AG04450 (cell line): ENCODE data around the gene OSTF1. TPM values are rescaled to one million over a fixed set of nuclear protein-coding genes. Genes with fewer than 3 reads are reported as not detected.
A peak's percentile ranks its signal among the peaks of the same experiment; 100 is the strongest.

Experiments used
- CTCF ChIA-PET: fragments of 300-600, 350-600 bp; formaldehyde crosslinking; extraction: SDS; loops from one replicate; lab custom pipeline; 2022; ENCODE audit warnings: antibody characterized with exemption, inconsistent platforms; lab: Charles Lee
- POLR2A ChIA-PET: fragments of 350-600 bp; formaldehyde crosslinking; extraction: SDS; loops from one replicate; lab custom pipeline; 2021; ENCODE audit warnings: antibody characterized with exemption, inconsistent platforms; lab: Yijun Ruan, JAX
- DNase-seq: peaks from one replicate; pipeline ENCODE4 v3.0.0-alpha.2; 2011; ENCODE audit warnings: low read depth, low spot score
- H3K27ac ChIP-seq: one replicate; pipeline ENCODE4 v1.5.1; 2012; ENCODE audit warnings: low read depth, low read length, control low read depth
- H3K27me3 ChIP-seq: one replicate; pipeline ENCODE4 v1.6.0; 2012; ENCODE audit warnings: low read length; ENCODE audit not compliant: control insufficient read depth, insufficient read depth
- H3K4me3 ChIP-seq: 2 replicates; pipeline ENCODE4 v1.5.1; 2011; ENCODE audit warnings: mild to moderate bottlenecking, low read depth, low read length, control low read depth
- H3K9me3 ChIP-seq: 2 replicates; pipeline ENCODE4 v1.5.1; 2012; ENCODE audit warnings: low read length; ENCODE audit not compliant: control insufficient read depth, insufficient read depth
- CTCF ChIP-seq: IDR thresholded peaks from 2 replicates; pipeline ENCODE4 v1.5.1; 2011; ENCODE audit warnings: low read depth, low read length, control low read depth, inconsistent platforms
- polyA plus RNA-seq: library from polyadenylated mRNA; depleted of rRNA; stranded (reverse); fragments of >200 nt; gene quantifications from 2 replicates; pipeline ENCODE4 v1.2.3, GENCODE V29; 2011

The OSTF1 gene
- polyA plus RNA-seq, 1 experiment: 22.7 TPM

GRCh38 chr9:75176037-75176436 lies 87.7 kb downstream of the OSTF1 start:
- DNase-seq: no peak
- Histone ChIP-seq H3K27me3 (no peaks in the 10 kb centered on the region), H3K27ac (no peak overlapping the region), H3K9me3 (no peaks in the 10 kb centered on the region), H3K4me3 (no peak overlapping the region)
- TF ChIP-seq CTCF: no peak
- ChIA-PET POLR2A (no interaction called here), CTCF (interaction anchor here (1.0 to 3.2 kb wide), 2 partner anchors 10 to 19 kb away, joined by 4 to 15 read pairs; no protein-coding TSS in a partner anchor)

GRCh38 chr9:75181750-75182149 lies 93.4 kb downstream of the OSTF1 start:
- Histone ChIP-seq H3K27me3 (no peaks in the 10 kb centered on the region), H3K9me3 (no peaks in the 10 kb centered on the region), H3K27ac (no peak overlapping the region), H3K4me3 (no peak overlapping the region)
- no peak for TF ChIP-seq CTCF
- no peak for DNase-seq
- POLR2A ChIA-PET: no interaction called here
- CTCF ChIA-PET: interaction anchor here (1.0 to 1.6 kb wide), 2 partner anchors 230 to 408 kb away, joined by 3 to 4 read pairs; partner anchors contain the start of gene C9orf40

- no peak for DNase-seq
- no peak for TF ChIP-seq CTCF
- CTCF ChIA-PET: no interaction called here
Observed at GRCh38 chr9:75183306-75183705, 95.0 kb downstream of the OSTF1 start.

GRCh38 chr9:75184471-75184870 lies 96.2 kb downstream of the OSTF1 start:
- POLR2A ChIA-PET: no interaction called here
- no peaks in the 10 kb centered on the region for H3K9me3 ChIP-seq
- H3K4me3 ChIP-seq: no peak overlapping the region
- TF ChIP-seq CTCF: no peak
- H3K27me3 ChIP-seq: no peaks in the 10 kb centered on the region
- no peak for DNase-seq
- CTCF ChIA-PET: interaction anchor here (0.6 to 3.8 kb wide), 5 partner anchors 13 to 410 kb away, joined by 3 to 37 read pairs (median 6); no protein-coding TSS in a partner anchor
- H3K27ac ChIP-seq: no peak overlapping the region

More at GRCh38 chr9:75183306-75183705, 95.0 kb downstream of the OSTF1 start:
- Histone ChIP-seq H3K27ac (no peak overlapping the region), H3K4me3 (no peak overlapping the region), H3K9me3 (no peaks in the 10 kb centered on the region), H3K27me3 (no peaks in the 10 kb centered on the region)
- POLR2A ChIA-PET: no interaction called here

- DNase-seq: no peak
- CTCF ChIA-PET: interaction anchor here (0.6 to 3.8 kb wide), 19 partner anchors 10 to 412 kb away, joined by 3 to 37 read pairs (median 4); no protein-coding TSS in a partner anchor
- POLR2A ChIA-PET: no interaction called here
- H3K27me3 ChIP-seq: no peaks in the 10 kb centered on the region
- peak; percentile 62 for TF ChIP-seq CTCF
- no peaks in the 10 kb centered on the region for H3K9me3 ChIP-seq
- H3K27ac ChIP-seq: no peak overlapping the region
- no peak overlapping the region for H3K4me3 ChIP-seq
Observed at GRCh38 chr9:75185585-75186170, 97.4 kb downstream of the OSTF1 start.
